ENCODE results near the gene TMEM176A.
"Not testable (repeated sequence)": the region's sequence is repeated elsewhere in the genome, so short reads cannot be mapped to it uniquely, and the experiment has no call there.

The TMEM176A gene

GRCh38 chr7:150788474-150789269, 11.9 kb upstream of the TMEM176A start:
- DNase-seq: no peak

- DNase-seq: no peak
These were observed 10.0 kb upstream of the TMEM176A start for GRCh38 chr7:150790416-150791075.

- no peak for DNase-seq
These were observed 9.3 kb upstream of the TMEM176A start for GRCh38 chr7:150791304-150791703.

GRCh38 chr7:150791746-150792452, 8.7 kb upstream of the TMEM176A start:
- DNase-seq: no peak

- no peak for DNase-seq
These were observed 6.9 kb upstream of the TMEM176A start for GRCh38 chr7:150793569-150794238.

GRCh38 chr7:150797661-150798060, 2.9 kb upstream of the TMEM176A start:
- no peak for DNase-seq

GRCh38 chr7:150799156-150799555, 1.4 kb upstream of the TMEM176A start:
- no peak for DNase-seq

- no peak for DNase-seq
These were observed 608 bp upstream of the TMEM176A start, which contains the start of gene TMEM176B for GRCh38 chr7:150799741-150800580. TSS of gene TMEM176B (minus strand) at chr7:150800364. CDS start at chr7:150796569, 3,795 bp downstream.

GRCh38 chr7:150801242-150801945, 825 bp downstream of the TMEM176A start:
- no peak for DNase-seq

GRCh38 chr7:150801946-150802771, 1.6 kb downstream of the TMEM176A start:
- no peak for DNase-seq

GRCh38 chr7:150803161-150803860, 2.7 kb downstream of the TMEM176A start:
- no peak for DNase-seq

GRCh38 chr7:150804802-150805201, 4.2 kb downstream of the TMEM176A start:
- no peak for DNase-seq

- no peak for DNase-seq
These were observed 5.3 kb downstream of the TMEM176A start for GRCh38 chr7:150805864-150806263.

GRCh38 chr7:150806454-150806853, 5.9 kb downstream of the TMEM176A start:
- DNase-seq: no peak

GRCh38 chr7:150806863-150807262, 6.3 kb downstream of the TMEM176A start:
- no peak for DNase-seq

GRCh38 chr7:150807616-150808438, 7.3 kb downstream of the TMEM176A start:
- not testable (repeated sequence) for DNase-seq

- DNase-seq: no peak
These were observed 13.9 kb downstream of the TMEM176A start for GRCh38 chr7:150814328-150815001.

GRCh38 chr7:150818971-150819370, 18.4 kb downstream of the TMEM176A start:
- DNase-seq: no peak

Data from stimulated activated CD4-positive, alpha-beta T cell treated with anti-CD3 and anti-CD28 coated beads, Interleukin-4, amount 100 ng/mL, for 24 hours (primary cell).